Measurements from ENCODE around the gene PNPLA3.

DNA sequence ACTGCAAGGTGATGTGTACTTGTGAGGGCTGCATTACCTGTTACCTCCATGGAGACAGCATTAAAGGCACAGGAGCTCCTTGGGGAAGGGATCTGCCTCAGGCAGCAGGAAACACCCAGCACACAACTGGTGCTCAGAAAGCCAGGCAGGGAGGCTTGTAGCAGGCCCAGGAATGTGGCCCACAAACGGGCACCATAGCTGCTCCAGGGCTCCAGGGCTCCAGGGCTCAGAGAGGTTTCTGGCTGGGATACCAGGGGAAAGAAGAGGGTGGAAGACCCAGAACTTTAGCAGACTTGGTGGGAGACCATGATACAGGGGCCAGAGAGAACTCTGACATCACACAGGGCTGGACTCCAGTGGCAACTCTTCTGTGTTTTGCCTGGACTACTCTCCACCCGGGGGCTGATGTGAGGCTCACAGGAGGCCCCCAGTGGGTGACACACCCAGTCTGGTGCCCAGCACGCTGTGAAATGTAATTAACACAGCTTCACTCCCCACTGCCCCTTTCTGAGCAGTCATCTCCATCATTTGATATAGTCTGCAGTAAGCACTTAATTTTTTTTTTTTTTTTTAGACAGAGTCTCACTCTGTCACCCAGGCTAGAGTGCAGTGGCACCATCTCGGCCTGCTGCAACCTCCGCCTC lies 46.6 kb upstream of the PNPLA3 start:
- TF ChIP-seq, protein P1, sequence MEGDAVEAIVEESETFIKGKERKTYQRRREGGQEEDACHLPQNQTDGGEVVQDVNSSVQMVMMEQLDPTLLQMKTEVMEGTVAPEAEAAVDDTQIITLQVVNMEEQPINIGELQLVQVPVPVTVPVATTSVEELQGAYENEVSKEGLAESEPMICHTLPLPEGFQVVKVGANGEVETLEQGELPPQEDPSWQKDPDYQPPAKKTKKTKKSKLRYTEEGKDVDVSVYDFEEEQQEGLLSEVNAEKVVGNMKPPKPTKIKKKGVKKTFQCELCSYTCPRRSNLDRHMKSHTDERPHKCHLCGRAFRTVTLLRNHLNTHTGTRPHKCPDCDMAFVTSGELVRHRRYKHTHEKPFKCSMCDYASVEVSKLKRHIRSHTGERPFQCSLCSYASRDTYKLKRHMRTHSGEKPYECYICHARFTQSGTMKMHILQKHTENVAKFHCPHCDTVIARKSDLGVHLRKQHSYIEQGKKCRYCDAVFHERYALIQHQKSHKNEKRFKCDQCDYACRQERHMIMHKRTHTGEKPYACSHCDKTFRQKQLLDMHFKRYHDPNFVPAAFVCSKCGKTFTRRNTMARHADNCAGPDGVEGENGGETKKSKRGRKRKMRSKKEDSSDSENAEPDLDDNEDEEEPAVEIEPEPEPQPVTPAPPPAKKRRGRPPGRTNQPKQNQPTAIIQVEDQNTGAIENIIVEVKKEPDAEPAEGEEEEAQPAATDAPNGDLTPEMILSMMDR (conservative IDR thresholded peaks at IDR 0.05; ENCODE audit: low read depth, low read length), result no peak
- no peak for TF ChIP-seq BHLHE40 (IDR thresholded peaks at IDR 0.05; ENCODE audit: low read depth, low read length)
- TF ChIP-seq CEBPB (IDR thresholded peaks at IDR 0.05; ENCODE audit: low read depth, low read length), result no peak
- TF ChIP-seq MXI1 (IDR thresholded peaks at IDR 0.05; ENCODE audit: borderline replicate concordance, low read depth, low read length), result no peak
- TF ChIP-seq, protein P2, sequence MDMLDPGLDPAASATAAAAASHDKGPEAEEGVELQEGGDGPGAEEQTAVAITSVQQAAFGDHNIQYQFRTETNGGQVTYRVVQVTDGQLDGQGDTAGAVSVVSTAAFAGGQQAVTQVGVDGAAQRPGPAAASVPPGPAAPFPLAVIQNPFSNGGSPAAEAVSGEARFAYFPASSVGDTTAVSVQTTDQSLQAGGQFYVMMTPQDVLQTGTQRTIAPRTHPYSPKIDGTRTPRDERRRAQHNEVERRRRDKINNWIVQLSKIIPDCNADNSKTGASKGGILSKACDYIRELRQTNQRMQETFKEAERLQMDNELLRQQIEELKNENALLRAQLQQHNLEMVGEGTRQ (IDR thresholded peaks at IDR 0.05; ENCODE audit: low read depth, low read length), result no peak
- no peak for TF ChIP-seq POLR2A (IDR thresholded peaks at IDR 0.05; ENCODE audit: low read depth, low read length)
- TF ChIP-seq FOS (IDR thresholded peaks at IDR 0.05; ENCODE audit: low read depth, low read length), result no peak
- TF ChIP-seq, protein P3, sequence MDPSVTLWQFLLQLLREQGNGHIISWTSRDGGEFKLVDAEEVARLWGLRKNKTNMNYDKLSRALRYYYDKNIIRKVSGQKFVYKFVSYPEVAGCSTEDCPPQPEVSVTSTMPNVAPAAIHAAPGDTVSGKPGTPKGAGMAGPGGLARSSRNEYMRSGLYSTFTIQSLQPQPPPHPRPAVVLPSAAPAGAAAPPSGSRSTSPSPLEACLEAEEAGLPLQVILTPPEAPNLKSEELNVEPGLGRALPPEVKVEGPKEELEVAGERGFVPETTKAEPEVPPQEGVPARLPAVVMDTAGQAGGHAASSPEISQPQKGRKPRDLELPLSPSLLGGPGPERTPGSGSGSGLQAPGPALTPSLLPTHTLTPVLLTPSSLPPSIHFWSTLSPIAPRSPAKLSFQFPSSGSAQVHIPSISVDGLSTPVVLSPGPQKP (IDR thresholded peaks at IDR 0.05; ENCODE audit: borderline replicate concordance, low read depth, low read length), result no peak
- TF ChIP-seq RAD21 (IDR thresholded peaks at IDR 0.05; ENCODE audit: low read length), result no peak
- no peak for TF ChIP-seq SMC3 (IDR thresholded peaks at IDR 0.05; ENCODE audit: low read depth, low read length)
- TF ChIP-seq RCOR1 (IDR thresholded peaks at IDR 0.05; ENCODE audit: insufficient replicate concordance, low read length), result no peak
- TF ChIP-seq MAZ (IDR thresholded peaks at IDR 0.05; ENCODE audit: borderline replicate concordance, low read depth, low read length), result no peak
- no peak for TF ChIP-seq RFX5 (IDR thresholded peaks at IDR 0.05; ENCODE audit: low read depth, low read length)
